ENCODE measurements around the gene RASA3. TPM values are rescaled to one million over a fixed set of nuclear protein-coding genes. Genes with fewer than 3 reads are reported as not detected.

Gene RASA3
- total and polyA plus RNA-seq, 2 of the 8 experiments (the other 6 are each of a cell fraction or from before 2014, with no cell fraction given) = 7.5 to 21.9 TPM

DNA sequence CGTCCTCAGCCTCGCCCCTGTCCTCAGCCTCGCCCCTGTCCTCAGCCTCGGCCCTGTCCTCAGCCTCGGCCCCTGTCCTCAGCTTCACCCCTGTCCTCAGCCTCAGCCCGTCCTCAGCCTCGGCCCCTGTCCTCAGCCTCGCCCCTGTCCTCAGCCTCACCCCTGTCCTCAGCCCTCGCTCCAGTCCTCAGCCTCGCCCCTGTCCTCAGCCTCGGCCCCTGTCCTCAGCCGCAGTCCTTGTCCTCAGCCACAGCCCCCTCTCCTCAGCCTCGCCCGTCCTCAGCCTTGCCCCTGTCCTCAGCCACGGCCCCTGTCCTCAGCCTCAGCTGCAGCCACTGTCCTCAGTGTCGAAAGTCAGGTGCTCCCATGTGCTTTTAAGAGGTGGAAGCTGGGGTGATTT lies 169.0 kb downstream of the RASA3 start:
- TF ChIP-seq KDM4A (IDR thresholded peaks at IDR 0.05; ENCODE audit: low read depth, low read length, severe bottlenecking) (no peak), YY1 (IDR thresholded peaks at IDR 0.05; ENCODE audit: low read depth, low read length) (no peak), CHD1 (IDR thresholded peaks at IDR 0.05; ENCODE audit: low read depth, low read length) (no peak), NRF1 (IDR thresholded peaks at IDR 0.05; ENCODE audit: low read depth, low read length) (no peak), JUN (IDR thresholded peaks at IDR 0.05; ENCODE audit: low read depth, low read length) (no peak), BRCA1 (IDR thresholded peaks at IDR 0.05; ENCODE audit: low read depth, low read length) (no peak), RAD21 (IDR thresholded peaks at IDR 0.05 in 1 of 2, conservative IDR thresholded peaks at IDR 0.05 in 1 of 2; ENCODE audit: low read depth in 2 of 2, low read length in 2 of 2) (no peak), TAF7 (optimal IDR thresholded peaks at IDR 0.05; ENCODE audit: borderline replicate concordance, low read depth, low read length) (no peak)
- Histone ChIP-seq H3K79me1 (ENCODE audit: low read depth, low read length) (no peaks in the 10 kb centered on the region), H2BK5ac (ENCODE audit: low read depth, low read length) (no peak overlapping the region), H3K14ac (ENCODE audit: insufficient read length) (no peak overlapping the region), H3K4me1 (replicated peaks in 1 of 4; ENCODE audit: control insufficient read depth in 3 of 4, insufficient read depth in 4 of 4, low read length in 3 of 4) (no peaks in the 10 kb centered on the region), H2AK5ac (ENCODE audit: low read depth, low read length) (no peak overlapping the region), H3K4ac (replicated peaks; ENCODE audit: insufficient read length, low read depth, low read length) (no peak overlapping the region), H3K56ac (replicated peaks; ENCODE audit: insufficient read length, low read depth, low read length) (no peak overlapping the region), H3K4me2 (ENCODE audit: insufficient read depth in 1 of 2, low read depth in 2 of 2, low read length in 2 of 2) (no peak overlapping the region), H3K27me3 (replicated peaks in 1 of 4; ENCODE audit: control insufficient read depth in 3 of 4, extremely low read depth in 1 of 4, insufficient read depth in 3 of 4, low read length in 3 of 4) (no peaks in the 10 kb centered on the region), H2BK20ac (ENCODE audit: low read length) (no peak overlapping the region), H3K18ac (ENCODE audit: extremely low read depth, low read length) (no peak overlapping the region), H2BK15ac (ENCODE audit: low read length) (no peak overlapping the region), H3K79me2 (ENCODE audit: control insufficient read depth in 1 of 2, insufficient read depth in 2 of 2, low read length in 2 of 2) (no peaks in the 10 kb centered on the region), H3K9ac (replicated peaks in 1 of 4; ENCODE audit: extremely low read depth in 1 of 4, low read depth in 3 of 4, low read length in 3 of 4) (no peak overlapping the region), H2AFZ (ENCODE audit: low read length) (no peak overlapping the region), H3K9me3 (ENCODE audit: insufficient read depth in 2 of 2, low read depth in 1 of 2, low read length in 1 of 2) (peaks cover 43 to 60% of the 10 kb centered on the region in 2 experiments; a peak in 3 of 4 replicates), H4K20me1 (replicated peaks in 1 of 2; ENCODE audit: control insufficient read depth in 1 of 2, insufficient read depth in 2 of 2, low read length in 2 of 2) (peaks cover 0 to 8% of the 10 kb centered on the region in 2 experiments), H2BK12ac (ENCODE audit: low read depth, low read length) (no peak overlapping the region), H3K27ac (ENCODE audit: low read depth, low read length) (no peak overlapping the region), H3K23ac (ENCODE audit: insufficient read length) (no peak overlapping the region), H3K4me3 (ENCODE audit: extremely low read depth in 1 of 4, insufficient read depth in 2 of 4, low read depth in 3 of 4, low read length in 4 of 4) (no peak overlapping the region), H4K91ac (replicated peaks; ENCODE audit: insufficient read length, low read length) (no peak overlapping the region), H4K8ac (ENCODE audit: extremely low read depth, insufficient read depth, low read length) (no peak overlapping the region), H3K23me2 (ENCODE audit: low read depth, low read length) (peaks cover 13% of the 10 kb centered on the region; the same call in 1 of the 2 replicates), H4K5ac (ENCODE audit: insufficient read length, low read depth, low read length) (no peak overlapping the region), H2BK120ac (replicated peaks; ENCODE audit: low read depth, low read length) (no peak overlapping the region), H3K36me3 (ENCODE audit: control insufficient read depth in 2 of 4, insufficient read depth in 4 of 4, low read length in 3 of 4) (no peaks in the 10 kb centered on the region)
- no peak for FAIRE-seq
- CTCF ChIA-PET (ENCODE audit: partially characterized antibody) = interaction anchor here (1.5 kb wide), 1 partner anchor 263 kb away, joined by 4 read pairs; no protein-coding TSS in a partner anchor
- 89% methylated on average over 14 of the region's 16 CpGs; no CpG with 5 or more reads in 1 of the 2 experiments for WGBS, 2 experiments (ENCODE audit: extremely low coverage in 1 of 2, insufficient coverage in 1 of 2, insufficient read length in 1 of 2, insufficient replicate concordance in 2 of 2, low coverage in 1 of 2, low lambda C conversion rate in 2 of 2, missing lambda C conversion rate in 1 of 2)
- no peak for DNase-seq (ENCODE audit: low read depth in 1 of 2, low spot score in 2 of 2)
- POLR2A ChIA-PET (ENCODE audit: partially characterized antibody) = interaction anchor here (1.0 to 1.8 kb wide), 3 partner anchors 10 to 197 kb away, joined by 3 to 6 read pairs (median 3); no protein-coding TSS in a partner anchor
